C4-2B (cell line): ENCODE data around the gene NCAN.

Experiments
- CTCF ChIP-seq: fragments of 450-650 bp; conservative IDR thresholded peaks from 2 replicates; pipeline ENCODE4 v1.5.1; 2017; ENCODE audit warnings: mild to moderate bottlenecking
- ZFX ChIP-seq: fragments of 450-650 bp; IDR thresholded peaks from 2 replicates; pipeline ENCODE4 v1.6.1; 2017

GRCh38 chr19:19232261-19232721, 20.5 kb downstream of the NCAN start:
- TF ChIP-seq CTCF = no peak
- TF ChIP-seq ZFX = no peak
